NCI-H524 treated with DMSO at 0.1 percent for 48 hours (cell line): ENCODE measurements around the gene PNLDC1.
A peak's percentile ranks its signal among the peaks of the same experiment; 100 is the strongest.
"Not testable (repeated sequence)": the region's sequence is repeated elsewhere in the genome, so short reads cannot be mapped to it uniquely, and the experiment has no call there.

ENCODE experiments used
- DNase-seq: peaks from one replicate; lab custom pipeline; 2025; lab: John Stamatoyannopoulos, UW

Gene PNLDC1

DNA sequence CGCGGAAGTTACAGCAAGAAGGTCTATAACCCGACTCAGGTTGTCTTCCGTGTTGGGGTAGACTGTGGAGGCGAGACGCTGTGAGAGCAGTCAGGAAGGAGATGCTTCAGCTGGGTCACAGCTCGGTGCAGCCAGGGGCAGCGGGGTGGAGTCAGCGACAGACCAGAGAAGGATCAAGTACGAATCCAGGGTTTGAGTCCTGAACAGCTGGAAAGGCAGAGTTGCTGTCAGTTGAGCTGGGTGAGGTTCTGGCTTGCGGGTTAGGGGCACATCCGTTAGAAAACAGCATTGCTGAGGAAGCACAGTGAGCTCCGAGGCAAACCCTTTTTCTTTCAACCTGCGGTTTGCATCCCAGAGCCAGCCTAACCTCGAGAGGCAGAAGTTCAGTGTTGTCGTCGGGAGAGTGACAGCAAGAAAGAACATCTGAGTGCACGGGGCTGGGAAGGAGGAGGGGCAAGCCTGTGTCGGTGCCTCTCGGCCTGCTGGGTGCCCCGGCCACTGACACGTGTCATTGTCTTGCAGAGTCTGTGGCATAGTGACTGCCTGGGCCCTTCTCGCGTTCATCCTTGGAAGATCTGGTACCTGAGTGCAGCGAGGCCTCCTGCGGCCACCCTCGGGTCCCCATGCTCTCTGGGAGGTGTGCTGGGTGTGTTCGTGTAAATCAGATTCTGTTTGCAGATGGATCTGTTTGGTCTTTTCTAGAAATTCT is 20.0 kb downstream of the PNLDC1 start:
- no peak for DNase-seq

- no peak for DNase-seq
Measured at GRCh38 chr6:159821122-159821521, 21.0 kb downstream of the PNLDC1 start.

- no peak for DNase-seq
Measured at GRCh38 chr6:159821726-159822125, 21.6 kb downstream of the PNLDC1 start.

DNA sequence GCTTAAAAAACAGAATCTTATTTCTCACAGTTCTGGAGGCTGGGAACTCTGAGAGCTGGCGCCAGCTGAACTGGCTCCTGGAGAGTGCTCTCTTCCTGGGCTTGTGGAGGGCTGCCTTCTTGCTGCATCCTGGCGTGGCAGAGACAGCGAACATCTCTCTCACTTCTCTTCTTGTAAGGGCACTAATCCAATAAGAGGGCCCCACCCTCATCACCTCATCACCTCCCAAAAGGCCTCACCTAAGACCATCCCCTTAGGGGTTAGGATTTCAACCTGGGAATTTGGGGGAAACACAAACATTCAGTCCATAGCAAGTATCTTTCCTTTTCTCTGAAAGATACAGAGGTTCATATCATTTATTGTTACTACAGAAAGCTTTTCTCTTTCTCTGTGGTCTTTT is 23.9 kb downstream of the PNLDC1 start:
- no peak for DNase-seq

DNA sequence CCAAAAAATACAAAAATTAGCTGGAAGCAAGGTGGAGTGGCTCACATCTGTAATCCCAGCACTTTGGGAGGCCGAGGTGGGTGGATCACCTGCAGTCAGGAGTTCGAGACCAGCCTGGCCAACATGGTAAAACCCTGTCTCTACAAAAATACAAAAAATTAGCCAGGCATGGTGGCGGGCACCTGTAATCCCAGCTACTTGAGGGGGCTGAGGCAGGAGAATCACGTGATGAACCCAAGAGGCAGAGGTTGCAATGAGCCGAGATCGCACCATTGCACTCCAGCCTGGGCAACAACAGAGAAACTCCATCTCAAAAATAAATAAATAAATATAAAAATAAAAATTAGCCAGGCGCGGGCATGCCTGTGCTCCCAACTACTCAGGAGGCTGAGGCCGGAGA is 24.6 kb downstream of the PNLDC1 start:
- not testable (repeated sequence) for DNase-seq

DNA sequence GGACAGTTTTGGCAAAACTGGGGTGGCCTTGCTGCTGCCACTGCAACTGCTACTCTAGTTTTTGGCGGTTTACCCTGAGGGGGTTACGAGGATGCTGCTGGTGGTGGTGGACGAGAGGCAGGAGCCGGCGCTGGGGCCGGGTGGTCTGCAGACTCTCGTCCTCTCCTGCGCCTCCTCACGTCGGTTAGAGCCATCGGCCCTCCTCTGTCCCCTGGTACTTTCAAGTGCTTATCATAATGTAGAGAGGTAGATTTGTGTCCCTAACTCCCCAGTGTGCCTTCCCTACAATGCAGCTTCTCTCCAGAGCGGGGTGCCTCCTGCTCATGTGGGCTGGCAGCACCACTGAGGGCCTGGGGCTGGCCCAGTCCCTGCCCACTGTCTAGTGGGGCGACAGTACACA is 25.9 kb downstream of the PNLDC1 start:
- no peak for DNase-seq

- peak; percentile 64 for DNase-seq
Measured at GRCh38 chr6:159826968-159827647, 27.0 kb downstream of the PNLDC1 start.

DNA sequence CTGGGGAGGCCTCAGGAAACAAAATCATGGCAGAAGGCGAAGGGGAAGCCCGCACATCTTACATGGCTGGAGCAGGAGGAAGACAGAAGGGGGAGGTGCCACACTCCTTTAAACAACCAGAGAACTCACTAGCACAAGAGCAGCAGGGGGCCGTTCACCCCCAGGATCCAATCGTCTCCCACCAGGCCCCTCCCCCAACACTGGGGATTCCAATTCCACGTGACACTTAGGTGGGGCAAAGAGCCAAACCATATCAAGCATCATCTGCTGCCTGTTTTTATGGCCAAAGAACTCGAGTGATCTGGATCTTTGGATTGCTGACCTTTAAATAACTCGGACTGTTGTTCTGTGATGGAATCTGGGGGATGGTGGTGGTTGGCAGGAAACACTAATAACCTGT is 28.0 kb downstream of the PNLDC1 start:
- DNase-seq = peak; percentile 9

DNA sequence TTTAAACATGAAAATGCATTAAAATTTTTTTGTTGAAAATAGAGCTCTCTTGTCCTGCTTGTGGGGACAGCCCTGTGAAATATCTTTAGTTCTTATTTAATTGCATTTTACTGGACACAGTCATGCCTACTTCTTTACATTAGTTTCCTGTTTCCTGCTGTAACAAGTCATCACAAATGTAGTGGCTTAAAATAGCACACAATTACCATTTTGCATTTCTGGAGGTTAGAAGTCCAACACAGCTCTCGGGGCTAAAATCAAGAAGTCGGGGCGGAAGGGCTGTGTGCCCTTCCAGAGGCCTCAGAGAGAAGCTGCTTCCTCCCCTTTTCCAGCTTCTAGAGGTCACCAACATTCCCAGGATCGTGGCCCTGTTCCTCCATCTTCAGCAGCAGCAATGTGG is 29.4 kb downstream of the PNLDC1 start:
- no peak for DNase-seq

DNA sequence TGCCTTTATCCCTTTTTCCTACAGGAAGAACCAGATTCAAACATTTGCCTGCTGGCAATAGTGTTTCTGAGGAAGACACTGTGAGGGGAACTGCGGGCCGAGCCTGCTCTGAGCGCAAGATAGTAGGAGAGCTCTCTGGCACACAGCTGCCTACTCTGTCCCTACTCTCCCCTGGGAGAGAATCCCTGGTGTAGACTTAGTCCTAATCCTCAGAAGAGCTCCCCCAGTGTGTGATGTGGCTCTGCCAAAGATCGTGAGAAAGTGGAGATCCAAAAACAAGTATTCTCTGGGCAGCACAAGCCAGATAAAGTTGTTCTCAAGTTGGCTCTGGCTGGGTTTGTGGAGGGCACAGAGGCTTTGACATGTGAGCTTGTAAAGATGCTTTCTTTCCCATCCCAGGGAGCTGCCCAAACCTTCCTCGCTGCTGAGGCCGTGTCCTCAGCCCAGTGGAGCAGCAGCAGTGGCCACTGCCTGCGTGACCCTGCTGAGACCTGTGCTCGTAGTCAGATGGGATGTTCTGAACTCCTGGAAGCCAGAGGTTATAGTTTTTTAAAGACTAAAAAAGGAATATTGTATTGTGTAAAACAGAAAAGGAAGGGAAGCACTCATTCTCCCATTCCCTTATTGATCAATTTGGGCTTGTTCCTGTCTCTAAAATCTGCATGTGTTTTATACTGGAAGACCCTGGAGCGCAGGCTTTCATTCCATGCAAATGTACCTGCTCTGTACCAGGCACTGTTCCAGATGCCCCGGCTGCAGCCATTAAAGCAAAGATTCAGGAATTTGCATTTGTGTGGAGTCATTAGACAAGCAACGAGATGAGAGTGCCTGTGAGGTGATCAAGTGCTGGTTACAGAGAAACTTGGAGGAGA is 30.7 kb downstream of the PNLDC1 start:
- DNase-seq = no peak

- no peak for DNase-seq
Measured at GRCh38 chr6:159831373-159831679, 31.2 kb downstream of the PNLDC1 start.

GRCh38 chr6:159832946-159833345 is 32.9 kb downstream of the PNLDC1 start:
- no peak for DNase-seq

DNA sequence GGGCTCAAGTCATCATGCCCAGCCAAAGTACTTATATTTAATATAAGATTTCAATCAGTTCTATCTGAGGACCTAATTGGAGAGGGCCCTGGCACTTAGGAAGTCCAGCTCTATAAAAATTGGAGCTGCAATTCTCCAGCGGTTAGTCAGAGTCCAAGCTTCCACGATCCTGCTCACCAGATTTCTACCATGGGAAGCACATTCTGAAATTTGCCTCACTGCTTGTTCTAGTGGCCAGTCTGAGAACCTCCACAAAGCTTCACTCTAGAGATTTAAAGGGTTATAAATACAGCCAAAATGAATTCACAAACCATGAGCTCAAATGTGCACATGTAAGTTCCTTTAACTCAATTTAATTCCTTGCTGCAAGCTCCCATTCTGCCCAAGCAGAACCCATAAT is 33.5 kb downstream of the PNLDC1 start:
- DNase-seq = no peak

DNA sequence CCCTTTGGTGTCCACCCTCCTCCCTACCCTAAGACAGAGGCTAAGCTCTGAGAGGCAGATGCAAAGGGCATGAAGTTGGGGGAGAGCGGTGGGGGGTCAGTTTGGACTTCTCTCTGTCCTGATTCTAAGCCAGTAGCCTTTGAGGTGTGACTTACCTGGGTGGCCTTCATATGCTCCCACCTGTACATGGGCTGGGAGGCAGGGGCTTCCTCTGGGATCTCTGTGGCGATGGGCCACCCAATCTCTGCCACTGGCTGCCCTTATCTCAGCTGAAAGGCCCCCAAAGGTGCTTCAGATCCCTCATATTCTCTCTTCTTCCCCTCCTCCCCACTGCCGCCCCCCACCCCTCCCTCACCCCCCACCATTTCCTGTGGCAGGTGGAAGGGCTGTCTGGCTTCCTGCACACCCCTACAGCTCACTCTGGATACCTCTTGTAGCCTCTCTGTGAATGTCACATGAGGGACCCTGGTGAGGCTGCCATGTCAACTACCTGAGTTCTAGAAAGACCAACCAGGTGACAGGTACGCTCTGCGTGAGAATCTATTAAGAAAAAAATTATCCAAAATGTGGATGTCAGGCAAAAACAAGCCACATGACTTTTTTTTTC is 34.0 kb downstream of the PNLDC1 start:
- no peak for DNase-seq

- no peak for DNase-seq
Measured at GRCh38 chr6:159836718-159837490, 36.8 kb downstream of the PNLDC1 start.

- no peak for DNase-seq
Measured at GRCh38 chr6:159837511-159837910, 37.4 kb downstream of the PNLDC1 start.

DNA sequence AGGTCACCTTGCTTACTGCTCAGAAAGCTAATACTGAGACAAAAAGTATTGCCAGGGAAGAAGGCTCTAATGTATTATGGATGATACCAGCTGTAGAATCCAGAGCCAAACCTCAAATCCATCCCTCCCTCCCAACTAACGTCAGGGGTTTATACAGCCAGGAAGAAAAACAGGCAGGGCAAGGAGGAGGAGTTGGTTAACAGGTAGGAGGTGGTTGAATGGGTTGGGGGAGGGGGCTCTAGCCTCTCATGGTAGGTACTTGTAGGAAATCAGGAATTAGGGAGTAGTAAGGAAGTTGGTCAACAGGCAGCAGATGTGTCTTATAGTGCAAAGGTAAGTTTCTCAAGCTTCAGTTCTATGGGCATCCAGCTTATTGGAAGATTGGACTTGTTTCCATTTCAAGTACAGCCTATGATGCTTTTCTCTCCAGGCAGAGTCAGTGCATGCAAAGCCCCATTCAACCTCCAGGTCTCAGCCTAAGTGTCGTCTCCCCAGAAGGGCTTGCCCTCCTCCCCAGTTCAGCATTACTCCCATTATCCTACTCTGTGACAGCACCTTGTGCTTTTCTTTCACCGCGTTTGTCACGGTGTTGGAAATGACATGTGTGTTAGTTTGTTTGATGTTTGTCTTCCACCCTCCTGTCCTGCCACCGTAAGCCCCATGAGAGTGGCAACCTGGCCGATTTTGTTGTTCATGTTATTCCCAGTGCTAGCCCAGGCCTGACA is 38.1 kb downstream of the PNLDC1 start:
- no peak for DNase-seq

DNA sequence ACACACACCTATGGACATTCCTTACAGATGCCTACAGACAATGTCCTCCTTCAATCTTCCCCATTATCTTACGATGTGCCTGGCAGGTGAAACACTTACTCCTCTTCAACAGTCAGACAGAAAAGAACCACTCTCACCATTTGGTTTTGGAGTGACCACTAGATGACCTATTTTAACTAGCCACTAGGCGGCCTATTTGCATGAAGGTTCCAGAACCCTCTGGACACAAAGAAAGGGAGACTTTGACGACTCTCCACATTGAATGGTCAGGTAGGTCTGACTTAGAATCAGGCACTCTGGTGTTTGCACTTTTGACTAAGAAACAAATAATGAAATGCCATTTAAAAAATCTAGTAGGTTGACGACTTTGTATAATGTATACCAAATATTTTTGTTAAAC is 42.0 kb downstream of the PNLDC1 start:
- DNase-seq = no peak

GRCh38 chr6:159844737-159845645 is 44.9 kb downstream of the PNLDC1 start:
- peak; percentile 29 for DNase-seq

- DNase-seq = not testable (repeated sequence)
Measured at GRCh38 chr6:159848552-159848951, 48.5 kb downstream of the PNLDC1 start.
